H1 (cell line): ENCODE data around the gene BRME1. TPM values are rescaled to one million over a fixed set of nuclear protein-coding genes. Genes with fewer than 3 reads are reported as not detected.

Experiments
- CTCF ChIA-PET: fragments of 300-600 bp; sonication (Branson Sonifier 250); formaldehyde crosslinking; loops from one replicate; lab custom pipeline; 2021; ENCODE audit not compliant: partially characterized antibody; lab: Charles Lee
- POLR2A ChIA-PET: fragments of 300-600 bp; sonication (Branson Sonifier 250); formaldehyde crosslinking; loops from one replicate; lab custom pipeline; 2021; ENCODE audit warnings: inconsistent platforms; ENCODE audit not compliant: partially characterized antibody; lab: Charles Lee
- DNase-seq, 2 experiments: peaks; one replicate each; pipeline versions ENCODE4 v3.0.0 to v3.0.0-alpha.2; 2010 to 2022; ENCODE audit warnings: low spot score in 2 of 2, low read depth in 1 of 2, mixed read lengths in 1 of 2
- FAIRE-seq: peaks from 2 replicates; lab custom pipeline; 2011; peaks lifted over from hg19 to GRCh38; lab: Jason Lieb, UNC
- H2AFZ ChIP-seq: 2 replicates; pipeline ENCODE4 v1.8.1; 2012; ENCODE audit warnings: low read length, inconsistent platforms
- H2AK5ac ChIP-seq: 2 replicates; pipeline ENCODE4 v1.6.1; 2013; ENCODE audit warnings: low read depth, low read length
- H2BK120ac ChIP-seq: replicated peaks from 2 replicates; pipeline ENCODE3; 2013; ENCODE audit warnings: low read depth, low read length, inconsistent platforms
- H2BK12ac ChIP-seq: 2 replicates; pipeline ENCODE4 v1.6.1; 2013; ENCODE audit warnings: low read depth, low read length
- H2BK15ac ChIP-seq: 2 replicates; pipeline ENCODE4 v1.6.1; 2013; ENCODE audit warnings: low read length
- H2BK20ac ChIP-seq: 2 replicates; pipeline ENCODE4 v1.6.1; 2013; ENCODE audit warnings: low read length
- H2BK5ac ChIP-seq: 2 replicates; pipeline ENCODE4 v1.6.1; 2013; ENCODE audit warnings: low read depth, low read length
- H3K14ac ChIP-seq: 2 replicates; pipeline ENCODE4 v1.6.1; 2013; ENCODE audit warnings: inconsistent platforms; ENCODE audit not compliant: insufficient read length
- H3K18ac ChIP-seq: 2 replicates; pipeline ENCODE4 v1.6.1; 2013; ENCODE audit warnings: low read length; ENCODE audit errors: extremely low read depth
- H3K23ac ChIP-seq: 2 replicates; pipeline ENCODE4 v1.6.1; 2013; ENCODE audit warnings: inconsistent platforms; ENCODE audit not compliant: insufficient read length
- H3K23me2 ChIP-seq: 2 replicates; pipeline ENCODE4 v1.6.1; 2013; ENCODE audit warnings: low read depth, low read length
- H3K27ac ChIP-seq: 2 replicates; pipeline ENCODE4 v1.6.1; 2011; ENCODE audit warnings: low read depth, low read length, inconsistent platforms
- H3K27me3 ChIP-seq, 4 experiments: replicated peaks in 1 of 4; 1 replicate in 1 of 4; 2 replicates in 3 of 4; pipeline versions ENCODE4 v1.6.1 to v1.8.1; 2011 to 2013; ENCODE audit warnings: low read length in 3 of 4, mild to moderate bottlenecking in 3 of 4, inconsistent platforms in 2 of 4, mixed read lengths in 2 of 4, moderate library complexity in 1 of 4; ENCODE audit not compliant: control insufficient read depth in 3 of 4, insufficient read depth in 3 of 4; ENCODE audit errors: extremely low read depth in 1 of 4
- H3K36me3 ChIP-seq, 4 experiments: 2 replicates each; pipeline versions ENCODE4 v1.6.1 to v1.8.1; 2011 to 2013; ENCODE audit warnings: mild to moderate bottlenecking in 4 of 4, low read length in 3 of 4, moderate library complexity in 2 of 4, control low read depth in 1 of 4, inconsistent platforms in 1 of 4; ENCODE audit not compliant: insufficient read depth in 4 of 4, control insufficient read depth in 2 of 4
- H3K4ac ChIP-seq: replicated peaks from 2 replicates; pipeline ENCODE3; 2013; ENCODE audit warnings: low read length, low read depth, mixed read lengths, inconsistent platforms; ENCODE audit not compliant: insufficient read length
- H3K4me1 ChIP-seq, 4 experiments: replicated peaks in 1 of 4; 1 replicate in 1 of 4; 2 replicates in 3 of 4; pipeline versions ENCODE4 v1.6.1 to v1.8.1; 2011 to 2013; ENCODE audit warnings: low read length in 3 of 4, inconsistent platforms in 2 of 4, mixed read lengths in 1 of 4; ENCODE audit not compliant: insufficient read depth in 4 of 4, control insufficient read depth in 3 of 4
- H3K4me2 ChIP-seq, 2 experiments: 2 replicates each; pipeline versions ENCODE4 v1.6.1 to v1.8.1; 2011 to 2013; ENCODE audit warnings: low read depth in 2 of 2, low read length in 2 of 2, control low read depth in 1 of 2, inconsistent platforms in 1 of 2, mild to moderate bottlenecking in 1 of 2; ENCODE audit not compliant: insufficient read depth in 1 of 2
- H3K4me3 ChIP-seq, 4 experiments: fragments of 200-600, 300-600 bp in 1 of 4; sonication (generic), shearing (Covaris generic), sonication (Bioruptor Twin) in 1 of 4; 2 replicates each; pipeline versions ENCODE4 v1.5.1 to v1.8.1; 2011 to 2016; ENCODE audit warnings: low read length in 4 of 4, low read depth in 3 of 4, control low read depth in 2 of 4, inconsistent platforms in 2 of 4, mild to moderate bottlenecking in 2 of 4, mixed read lengths in 1 of 4, moderate library complexity in 1 of 4; ENCODE audit not compliant: insufficient read depth in 2 of 4; ENCODE audit errors: extremely low read depth in 1 of 4
- H3K56ac ChIP-seq: replicated peaks from 2 replicates; pipeline ENCODE3; 2013; ENCODE audit warnings: low read depth, mild to moderate bottlenecking, mixed read lengths, low read length, inconsistent platforms; ENCODE audit not compliant: insufficient read length
- H3K79me1 ChIP-seq: 2 replicates; pipeline ENCODE4 v1.6.1; 2013; ENCODE audit warnings: low read depth, low read length, control low read depth
- H3K79me2 ChIP-seq, 2 experiments: 2 replicates each; pipeline versions ENCODE4 v1.6.1 to v1.8.1; 2012 to 2013; ENCODE audit warnings: low read length in 2 of 2, mild to moderate bottlenecking in 2 of 2, inconsistent platforms in 1 of 2; ENCODE audit not compliant: insufficient read depth in 2 of 2, control insufficient read depth in 1 of 2
- H3K9ac ChIP-seq, 4 experiments: replicated peaks in 1 of 4; 1 replicate in 1 of 4; 2 replicates in 3 of 4; pipeline versions ENCODE4 v1.6.1 to v1.8.1; 2011 to 2013; ENCODE audit warnings: low read depth in 3 of 4, low read length in 3 of 4, control low read depth in 2 of 4, mild to moderate bottlenecking in 2 of 4, moderate library complexity in 2 of 4, inconsistent platforms in 1 of 4; ENCODE audit errors: extremely low read depth in 1 of 4
- H3K9me3 ChIP-seq, 2 experiments: 2 replicates each; pipeline versions ENCODE4 v1.6.1 to v1.8.1; 2012 to 2013; ENCODE audit warnings: mild to moderate bottlenecking in 2 of 2, moderate library complexity in 2 of 2, control low read depth in 1 of 2, inconsistent platforms in 1 of 2, low read depth in 1 of 2, low read length in 1 of 2, mixed read lengths in 1 of 2; ENCODE audit not compliant: insufficient read depth in 2 of 2
- H4K20me1 ChIP-seq, 2 experiments: replicated peaks in 1 of 2; 2 replicates each; pipeline versions ENCODE3 to v1.8.1; 2011 to 2013; ENCODE audit warnings: inconsistent platforms in 2 of 2, low read length in 2 of 2, mild to moderate bottlenecking in 1 of 2; ENCODE audit not compliant: insufficient read depth in 2 of 2, control insufficient read depth in 1 of 2
- H4K5ac ChIP-seq: 2 replicates; pipeline ENCODE4 v1.6.1; 2013; ENCODE audit warnings: low read length, low read depth, mixed read lengths, inconsistent platforms; ENCODE audit not compliant: insufficient read length
- H4K8ac ChIP-seq: 2 replicates; pipeline ENCODE4 v1.8.0; 2013; ENCODE audit warnings: mild to moderate bottlenecking, moderate library complexity, low read length, inconsistent platforms; ENCODE audit not compliant: insufficient read depth; ENCODE audit errors: extremely low read depth
- H4K91ac ChIP-seq: replicated peaks from 2 replicates; pipeline ENCODE3; 2013; ENCODE audit warnings: low read length, mixed read lengths, inconsistent platforms; ENCODE audit not compliant: insufficient read length
- EP300 ChIP-seq, 2 experiments: IDR thresholded peaks; 1 replicate in 1 of 2; 2 replicates in 1 of 2; pipeline ENCODE4 v1.6.1; 2011 to 2012; ENCODE audit warnings: low read depth in 2 of 2, low read length in 2 of 2, mild to moderate bottlenecking in 2 of 2, borderline replicate concordance in 1 of 2, inconsistent platforms in 1 of 2, moderate library complexity in 1 of 2
- POLR2AphosphoS5 ChIP-seq: IDR thresholded peaks from 2 replicates; pipeline ENCODE4 v1.6.1; 2011; ENCODE audit warnings: low read depth, low read length
- WGBS, 2 experiments: shearing (Covaris generic) in 1 of 2; methylation state at CpG; one replicate each; pipeline versions ENCODE4 v1.1.6 to v1.1.7; 2013 to 2015; ENCODE audit warnings: low lambda C conversion rate in 2 of 2, mixed read lengths in 2 of 2, inconsistent platforms in 1 of 2, low coverage in 1 of 2, missing lambda C conversion rate in 1 of 2; ENCODE audit not compliant: insufficient replicate concordance in 2 of 2, insufficient coverage in 1 of 2, insufficient read length in 1 of 2; ENCODE audit errors: extremely low coverage in 1 of 2, missing lambda C conversion rate in 1 of 2; 5-methylcytosine and 5-hydroxymethylcytosine counted together
- polyA plus RNA-seq, 7 experiments: library from polyadenylated mRNA; depleted of rRNA in 3 of 7; stranded (reverse) in 5 of 7; unstranded in 2 of 7; fragments of >200 nt in 5 of 7; fragments of 200-250 nt in 2 of 7; gene quantifications; 1 replicate in 5 of 7; 2 replicates in 1 of 7; 4 replicates in 1 of 7; pipeline versions ENCODE4 v1.2.1 to v1.2.3, GENCODE V29; 2011 to 2013; ENCODE audit warnings: missing spikeins in 2 of 7, mixed read lengths in 2 of 7
- total RNA-seq: library from RNA; stranded (reverse); fragmentation: NEBNext Ultra II Directional; extraction: Animal tissue kit (Norgen Biotek cat#: 25700); gene quantifications from 2 replicates; pipeline ENCODE4 v1.2.1, GENCODE V29; 2021

The BRME1 gene
- total and polyA plus RNA-seq, 2 of the 8 experiments (the other 6 are each of a cell fraction or from before 2014, with no cell fraction given), result 4.6 to 4.7 TPM

- H3K9ac ChIP-seq, result no peak overlapping the region
- no peaks in the 10 kb centered on the region for H3K9me3 ChIP-seq
- no peak for DNase-seq
- no peak overlapping the region for H3K4ac ChIP-seq
- peak overlapping the region; percentile 81; the same call in 1 of the 2 replicates for H2BK12ac ChIP-seq
- no peaks in the 10 kb centered on the region for H3K36me3 ChIP-seq
- peak overlapping the region; percentile 67 to 79 for H3K4me2 ChIP-seq
- no peak overlapping the region for H3K27ac ChIP-seq
- no peak for FAIRE-seq
- 0 out of 2 replicates have a peak overlapping the region, but pooled peaks have one; percentile 65 for H2AK5ac ChIP-seq
- H3K18ac ChIP-seq, result peak overlapping the region; percentile 6
- H3K14ac ChIP-seq, result no peak overlapping the region
- peak overlapping the region; percentile 54 for H2BK120ac ChIP-seq
- peak overlapping the region; percentile 83; the same call in 1 of the 2 replicates for H2BK5ac ChIP-seq
- no peak overlapping the region for H3K23ac ChIP-seq
- H3K4me1 ChIP-seq, result peaks cover 0 to 36% (median 29%) of the 10 kb centered on the region in 4 experiments; a peak in 6 of 7 replicates
- 94% methylated on average over 26 of the region's 26 CpGs; no CpG with 5 or more reads in 1 of the 2 experiments for WGBS, 2 experiments
- ChIA-PET POLR2A (interaction anchor here (0.7 to 1.7 kb wide), 11 partner anchors 9 to 66 kb away, joined by 3 to 5 read pairs (median 4); no protein-coding TSS in a partner anchor), CTCF (interaction anchor here (1.0 to 1.7 kb wide), 8 partner anchors 8 to 53 kb away, joined by 3 to 7 read pairs (median 6); no protein-coding TSS in a partner anchor)
- no peak overlapping the region for H2BK20ac ChIP-seq
- H3K79me2 ChIP-seq, result peaks cover 0 to 3% of the 10 kb centered on the region in 2 experiments; a peak in 2 of 4 replicates
- peaks cover 6% of the 10 kb centered on the region; the same call in 1 of the 2 replicates for H3K23me2 ChIP-seq
- H2BK15ac ChIP-seq, result peak overlapping the region; percentile 97; the same call in 1 of the 2 replicates
- no peaks in the 10 kb centered on the region for H3K79me1 ChIP-seq
- H3K4me3 ChIP-seq, result peak overlapping the region in 2 of 4 experiments; percentile 69 to 74; a peak in 3 of 8 replicates
- H4K8ac ChIP-seq, result peak overlapping the region; percentile 42; the same call in 1 of the 2 replicates
- no peak overlapping the region for H2AFZ ChIP-seq
- peaks cover 1 to 5% of the 10 kb centered on the region in 2 experiments for H4K20me1 ChIP-seq
- H4K5ac ChIP-seq, result no peak overlapping the region
- no peak overlapping the region for H3K56ac ChIP-seq
- no peaks in the 10 kb centered on the region for H3K27me3 ChIP-seq
- H4K91ac ChIP-seq, result no peak overlapping the region
- no peak for TF ChIP-seq EP300 (IDR thresholded peaks at IDR 0.05; ENCODE audit: borderline replicate concordance in 1 of 2, low read depth in 2 of 2, low read length in 2 of 2)
- no peak for TF ChIP-seq POLR2AphosphoS5
Measured at GRCh38 chr19:13841086-13841961, 64.6 kb downstream of the BRME1 start.
